OCI-LY1 (cell line): ENCODE measurements around the gene REX1BD.

Experiments used
- EZH2 ChIP-seq: fragments of 200-600 bp; sonication (generic), shearing (Covaris generic); IDR thresholded peaks from 2 replicates; pipeline ENCODE4 v1.8.0; 2017; ENCODE audit warnings: borderline replicate concordance, mixed run types, mild to moderate bottlenecking, antibody characterized with exemption, low read length, moderate library complexity, mixed read lengths
- TF ChIP-seq, protein P1 (sequence below): fragments of 200-600 bp; sonication (generic), shearing (Covaris generic); IDR thresholded peaks from 2 replicates; pipeline ENCODE4 v1.5.1; 2017; ENCODE audit warnings: mild to moderate bottlenecking, antibody characterized with exemption, low read length, moderate library complexity, mixed read lengths

DNA sequence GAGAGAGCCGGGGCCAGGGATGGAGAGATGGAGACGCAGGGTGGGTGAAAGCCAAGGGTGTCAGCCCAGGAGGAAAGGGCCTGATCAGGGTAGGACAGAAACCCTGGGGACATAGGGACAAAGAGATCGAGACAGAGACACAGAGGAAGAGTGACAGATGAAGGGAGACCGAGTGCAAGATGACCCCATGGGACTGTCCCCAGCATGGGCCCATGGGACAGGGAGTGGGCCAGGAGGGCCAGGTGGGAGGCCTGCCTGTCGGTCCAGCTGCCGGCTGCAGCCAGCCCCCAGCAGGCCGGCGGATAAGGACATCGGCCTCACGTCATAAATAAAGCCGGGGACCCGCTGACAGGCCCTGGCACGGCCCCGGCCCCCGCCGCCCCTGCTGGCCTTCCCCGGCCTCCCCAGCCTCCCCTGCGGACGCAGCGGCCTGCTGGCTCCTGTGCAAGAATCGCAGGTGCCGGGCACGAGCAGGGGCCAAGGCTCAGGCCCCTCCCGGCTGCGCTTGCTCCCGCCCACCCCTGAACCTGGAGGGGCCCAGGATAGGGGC lies 6.3 kb downstream of the REX1BD start:
- TF ChIP-seq, protein P1, sequence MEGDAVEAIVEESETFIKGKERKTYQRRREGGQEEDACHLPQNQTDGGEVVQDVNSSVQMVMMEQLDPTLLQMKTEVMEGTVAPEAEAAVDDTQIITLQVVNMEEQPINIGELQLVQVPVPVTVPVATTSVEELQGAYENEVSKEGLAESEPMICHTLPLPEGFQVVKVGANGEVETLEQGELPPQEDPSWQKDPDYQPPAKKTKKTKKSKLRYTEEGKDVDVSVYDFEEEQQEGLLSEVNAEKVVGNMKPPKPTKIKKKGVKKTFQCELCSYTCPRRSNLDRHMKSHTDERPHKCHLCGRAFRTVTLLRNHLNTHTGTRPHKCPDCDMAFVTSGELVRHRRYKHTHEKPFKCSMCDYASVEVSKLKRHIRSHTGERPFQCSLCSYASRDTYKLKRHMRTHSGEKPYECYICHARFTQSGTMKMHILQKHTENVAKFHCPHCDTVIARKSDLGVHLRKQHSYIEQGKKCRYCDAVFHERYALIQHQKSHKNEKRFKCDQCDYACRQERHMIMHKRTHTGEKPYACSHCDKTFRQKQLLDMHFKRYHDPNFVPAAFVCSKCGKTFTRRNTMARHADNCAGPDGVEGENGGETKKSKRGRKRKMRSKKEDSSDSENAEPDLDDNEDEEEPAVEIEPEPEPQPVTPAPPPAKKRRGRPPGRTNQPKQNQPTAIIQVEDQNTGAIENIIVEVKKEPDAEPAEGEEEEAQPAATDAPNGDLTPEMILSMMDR, result no peak
- no peak for TF ChIP-seq EZH2
